ENCODE measurements around the gene SEZ6L2.

SEZ6L2 gene

DNA sequence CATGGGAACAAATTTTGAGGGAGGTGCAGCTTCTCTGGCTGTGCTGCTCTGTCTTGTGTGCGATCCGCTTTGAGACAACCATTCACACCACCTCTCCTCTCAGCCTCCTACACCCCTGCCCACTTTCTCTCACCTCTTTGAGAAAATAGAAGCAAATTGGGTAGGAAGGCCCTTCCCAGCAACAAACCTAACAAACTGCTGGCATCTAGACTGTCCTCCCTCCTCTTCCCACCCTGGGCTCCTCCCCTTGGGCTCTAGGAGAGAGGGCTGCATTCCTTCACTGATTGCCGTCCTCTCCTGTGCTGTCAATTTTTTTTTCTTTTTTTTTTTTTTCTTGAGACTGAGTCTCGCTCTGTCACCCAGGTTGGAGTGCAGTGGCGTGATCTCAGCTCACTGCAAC lies 49.8 kb downstream of the SEZ6L2 start:
- H3K4me1 ChIP-seq (ENCODE audit: control insufficient read depth, insufficient read depth, low read length): no peaks in the 10 kb centered on the region
- peaks cover 0 to 9% of the 10 kb centered on the region in 2 experiments; a peak in 1 of 3 replicates for H3K36me3 ChIP-seq (ENCODE audit: control insufficient read depth in 2 of 2, insufficient read depth in 1 of 2, low read length in 2 of 2)
- peak; percentile 78 for TF ChIP-seq ZNF341 (tag by site-specific recombination; IDR thresholded peaks at IDR 0.05; ENCODE audit: low read depth)
- no peak for TF ChIP-seq ZNF707 (tag by site-specific recombination; IDR thresholded peaks at IDR 0.05)
- no peak for TF ChIP-seq GLIS1 (tag by site-specific recombination; IDR thresholded peaks at IDR 0.05)
- TF ChIP-seq ZFHX2 (tag by site-specific recombination; conservative IDR thresholded peaks at IDR 0.05): peak; percentile 61
- TF ChIP-seq EGR2 (tag by site-specific recombination; IDR thresholded peaks at IDR 0.05; ENCODE audit: low read depth): peak; percentile 69
- TF ChIP-seq, protein P1, sequence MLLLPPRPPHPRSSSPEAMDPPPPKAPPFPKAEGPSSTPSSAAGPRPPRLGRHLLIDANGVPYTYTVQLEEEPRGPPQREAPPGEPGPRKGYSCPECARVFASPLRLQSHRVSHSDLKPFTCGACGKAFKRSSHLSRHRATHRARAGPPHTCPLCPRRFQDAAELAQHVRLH (tag by site-specific recombination; IDR thresholded peaks at IDR 0.05): no peak
- no peak for TF ChIP-seq ZNF248 (tag by site-specific recombination; IDR thresholded peaks at IDR 0.05)
- TF ChIP-seq, protein P2, sequence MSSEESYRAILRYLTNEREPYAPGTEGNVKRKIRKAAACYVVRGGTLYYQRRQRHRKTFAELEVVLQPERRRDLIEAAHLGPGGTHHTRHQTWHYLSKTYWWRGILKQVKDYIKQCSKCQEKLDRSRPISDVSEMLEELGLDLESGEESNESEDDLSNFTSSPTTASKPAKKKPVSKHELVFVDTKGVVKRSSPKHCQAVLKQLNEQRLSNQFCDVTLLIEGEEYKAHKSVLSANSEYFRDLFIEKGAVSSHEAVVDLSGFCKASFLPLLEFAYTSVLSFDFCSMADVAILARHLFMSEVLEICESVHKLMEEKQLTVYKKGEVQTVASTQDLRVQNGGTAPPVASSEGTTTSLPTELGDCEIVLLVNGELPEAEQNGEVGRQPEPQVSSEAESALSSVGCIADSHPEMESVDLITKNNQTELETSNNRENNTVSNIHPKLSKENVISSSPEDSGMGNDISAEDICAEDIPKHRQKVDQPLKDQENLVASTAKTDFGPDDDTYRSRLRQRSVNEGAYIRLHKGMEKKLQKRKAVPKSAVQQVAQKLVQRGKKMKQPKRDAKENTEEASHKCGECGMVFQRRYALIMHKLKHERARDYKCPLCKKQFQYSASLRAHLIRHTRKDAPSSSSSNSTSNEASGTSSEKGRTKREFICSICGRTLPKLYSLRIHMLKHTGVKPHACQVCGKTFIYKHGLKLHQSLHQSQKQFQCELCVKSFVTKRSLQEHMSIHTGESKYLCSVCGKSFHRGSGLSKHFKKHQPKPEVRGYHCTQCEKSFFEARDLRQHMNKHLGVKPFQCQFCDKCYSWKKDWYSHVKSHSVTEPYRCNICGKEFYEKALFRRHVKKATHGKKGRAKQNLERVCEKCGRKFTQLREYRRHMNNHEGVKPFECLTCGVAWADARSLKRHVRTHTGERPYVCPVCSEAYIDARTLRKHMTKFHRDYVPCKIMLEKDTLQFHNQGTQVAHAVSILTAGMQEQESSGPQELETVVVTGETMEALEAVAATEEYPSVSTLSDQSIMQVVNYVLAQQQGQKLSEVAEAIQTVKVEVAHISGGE (tag by site-specific recombination; conservative IDR thresholded peaks at IDR 0.05; ENCODE audit: low read depth): no peak
- TF ChIP-seq ZNF600 (tag by site-specific recombination; IDR thresholded peaks at IDR 0.05): peak; percentile 14; the same call in 1 of the 2 replicates
- TF ChIP-seq ZNF571 (tag by site-specific recombination; IDR thresholded peaks at IDR 0.05): no peak
- 0 out of 2 replicates have a peak, but pooled peaks have one; percentile 23 for TF ChIP-seq ZBTB17 (tag by site-specific recombination; IDR thresholded peaks at IDR 0.05)
- TF ChIP-seq, protein P3, sequence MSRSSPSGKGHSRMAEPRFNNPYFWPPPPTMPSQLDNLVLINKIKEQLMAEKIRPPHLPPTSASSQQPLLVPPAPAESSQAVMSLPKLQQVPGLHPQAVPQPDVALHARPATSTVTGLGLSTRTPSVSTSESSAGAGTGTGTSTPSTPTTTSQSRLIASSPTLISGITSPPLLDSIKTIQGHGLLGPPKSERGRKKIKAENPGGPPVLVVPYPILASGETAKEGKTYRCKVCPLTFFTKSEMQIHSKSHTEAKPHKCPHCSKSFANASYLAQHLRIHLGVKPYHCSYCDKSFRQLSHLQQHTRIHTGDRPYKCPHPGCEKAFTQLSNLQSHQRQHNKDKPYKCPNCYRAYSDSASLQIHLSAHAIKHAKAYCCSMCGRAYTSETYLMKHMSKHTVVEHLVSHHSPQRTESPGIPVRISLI (tag by site-specific recombination; IDR thresholded peaks at IDR 0.05): peak; percentile 68; the same call in 1 of the 2 replicates
- no peak for TF ChIP-seq ZNF76 (tag by site-specific recombination; IDR thresholded peaks at IDR 0.05; ENCODE audit: borderline replicate concordance, low read depth)
- TF ChIP-seq, protein P4, sequence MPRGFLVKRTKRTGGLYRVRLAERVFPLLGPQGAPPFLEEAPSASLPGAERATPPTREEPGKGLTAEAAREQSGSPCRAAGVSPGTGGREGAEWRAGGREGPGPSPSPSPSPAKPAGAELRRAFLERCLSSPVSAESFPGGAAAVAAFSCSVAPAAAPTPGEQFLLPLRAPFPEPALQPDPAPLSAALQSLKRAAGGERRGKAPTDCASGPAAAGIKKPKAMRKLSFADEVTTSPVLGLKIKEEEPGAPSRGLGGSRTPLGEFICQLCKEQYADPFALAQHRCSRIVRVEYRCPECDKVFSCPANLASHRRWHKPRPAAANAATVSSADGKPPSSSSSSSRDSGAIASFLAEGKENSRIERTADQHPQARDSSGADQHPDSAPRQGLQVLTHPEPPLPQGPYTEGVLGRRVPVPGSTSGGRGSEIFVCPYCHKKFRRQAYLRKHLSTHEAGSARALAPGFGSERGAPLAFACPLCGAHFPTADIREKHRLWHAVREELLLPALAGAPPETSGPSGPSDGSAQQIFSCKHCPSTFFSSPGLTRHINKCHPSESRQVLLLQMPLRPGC (tag by site-specific recombination; IDR thresholded peaks at IDR 0.05): peak; percentile 70
- CTCF ChIA-PET: interaction anchor here (0.6 to 5.0 kb wide), 25 partner anchors 10 to 1189 kb away, joined by 3 to 74 read pairs (median 9); partner anchors contain the start of genes ASPHD1, C16orf92, HSD3B7 and MAZ
- H3K9me3 ChIP-seq (ENCODE audit: control insufficient read depth, insufficient read depth, low read depth, low read length): no peaks in the 10 kb centered on the region
- POLR2A ChIA-PET: interaction anchor here (1.0 to 3.2 kb wide), 3 partner anchors 29 to 65 kb away, joined by 5 to 13 read pairs (median 8); partner anchors contain the start of gene MVP
- H3K4me3 ChIP-seq (ENCODE audit: low read depth, low read length): no peak overlapping the region
- no peak overlapping the region for H3K27ac ChIP-seq (ENCODE audit: extremely low read depth, low read depth, low read length)

DNA sequence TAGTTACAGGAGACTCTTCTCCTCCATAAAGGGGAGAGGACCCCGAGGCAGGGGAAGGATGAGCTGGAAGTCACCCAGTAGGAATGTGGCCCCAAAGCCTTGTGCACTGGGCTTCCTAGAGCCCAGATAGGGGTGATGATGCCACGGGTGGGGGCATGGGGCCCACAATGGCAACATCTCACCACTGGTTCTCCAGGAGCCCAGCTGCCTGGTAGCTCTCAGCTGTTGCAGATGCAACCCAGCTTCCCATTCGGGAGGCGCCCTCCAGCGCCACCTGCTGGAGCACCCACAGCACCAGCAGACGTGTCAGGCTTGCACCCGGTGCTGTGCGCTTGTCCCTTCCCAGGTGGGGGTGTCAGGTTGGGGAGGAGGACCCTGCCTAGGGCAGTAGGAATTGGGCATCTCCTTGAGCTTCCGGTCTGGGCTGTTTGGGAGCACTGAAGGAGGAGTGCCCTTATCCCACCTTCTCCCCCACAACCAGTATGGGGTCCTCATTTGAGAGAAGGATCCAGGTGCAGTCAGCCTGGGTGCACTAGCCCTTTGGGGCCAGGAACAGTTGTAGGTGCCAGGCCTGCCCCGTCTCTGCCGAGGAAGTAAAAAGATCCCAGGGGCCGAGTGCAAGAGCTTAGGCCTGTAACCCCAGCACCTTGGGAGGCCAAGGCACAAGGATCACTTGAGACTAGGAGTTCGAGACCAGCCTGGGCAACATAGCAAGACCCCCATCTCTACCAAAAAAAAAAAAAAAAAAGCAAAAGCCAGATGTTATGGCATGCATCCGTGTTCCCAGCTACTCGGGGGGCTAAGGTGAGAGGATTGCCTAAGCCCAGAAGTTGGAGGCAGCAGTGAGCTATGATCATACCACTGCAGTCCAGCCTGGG lies 50.7 kb downstream of the SEZ6L2 start:
- ChIA-PET POLR2A (interaction anchor here (0.6 to 3.2 kb wide), 13 partner anchors 20 to 1105 kb away, joined by 3 to 13 read pairs (median 5); partner anchors contain the start of genes MAZ, MVP, PAGR1 and PRRT2), CTCF (interaction anchor here (0.6 to 5.0 kb wide), 68 partner anchors 11 to 1355 kb away, joined by 3 to 74 read pairs (median 4); partner anchors contain the start of genes ASPHD1, C16orf92, CDIPT and HIRIP3)
- Histone ChIP-seq H3K27ac (ENCODE audit: extremely low read depth, low read depth, low read length) (no peak overlapping the region), H3K9me3 (ENCODE audit: control insufficient read depth, insufficient read depth, low read depth, low read length) (no peaks in the 10 kb centered on the region), H3K4me3 (ENCODE audit: low read depth, low read length) (no peak overlapping the region), H3K36me3 (ENCODE audit: control insufficient read depth in 2 of 2, insufficient read depth in 1 of 2, low read length in 2 of 2) (peaks cover 0 to 9% of the 10 kb centered on the region in 2 experiments; a peak in 1 of 3 replicates), H3K4me1 (ENCODE audit: control insufficient read depth, insufficient read depth, low read length) (no peaks in the 10 kb centered on the region)
- TF ChIP-seq IKZF3 (tag by site-specific recombination; IDR thresholded peaks at IDR 0.05) (peak; percentile 62), OSR2 (tag by site-specific recombination; IDR thresholded peaks at IDR 0.05) (peak; percentile 70), ZNF658 (tag by site-specific recombination; IDR thresholded peaks at IDR 0.05) (no peak), ZNF23 (tag by site-specific recombination; IDR thresholded peaks at IDR 0.05; ENCODE audit: borderline replicate concordance) (no peak), ZNF10 (tag by site-specific recombination; IDR thresholded peaks at IDR 0.05) (0 out of 2 replicates have a peak, but pooled peaks have one; percentile 33), MYNN (tag by site-specific recombination; IDR thresholded peaks at IDR 0.05; ENCODE audit: borderline replicate concordance) (no peak), ZNF394 (tag by site-specific recombination; IDR thresholded peaks at IDR 0.05; ENCODE audit: borderline replicate concordance) (peak; percentile 57; the same call in 1 of the 2 replicates)
- TF ChIP-seq, protein P5, sequence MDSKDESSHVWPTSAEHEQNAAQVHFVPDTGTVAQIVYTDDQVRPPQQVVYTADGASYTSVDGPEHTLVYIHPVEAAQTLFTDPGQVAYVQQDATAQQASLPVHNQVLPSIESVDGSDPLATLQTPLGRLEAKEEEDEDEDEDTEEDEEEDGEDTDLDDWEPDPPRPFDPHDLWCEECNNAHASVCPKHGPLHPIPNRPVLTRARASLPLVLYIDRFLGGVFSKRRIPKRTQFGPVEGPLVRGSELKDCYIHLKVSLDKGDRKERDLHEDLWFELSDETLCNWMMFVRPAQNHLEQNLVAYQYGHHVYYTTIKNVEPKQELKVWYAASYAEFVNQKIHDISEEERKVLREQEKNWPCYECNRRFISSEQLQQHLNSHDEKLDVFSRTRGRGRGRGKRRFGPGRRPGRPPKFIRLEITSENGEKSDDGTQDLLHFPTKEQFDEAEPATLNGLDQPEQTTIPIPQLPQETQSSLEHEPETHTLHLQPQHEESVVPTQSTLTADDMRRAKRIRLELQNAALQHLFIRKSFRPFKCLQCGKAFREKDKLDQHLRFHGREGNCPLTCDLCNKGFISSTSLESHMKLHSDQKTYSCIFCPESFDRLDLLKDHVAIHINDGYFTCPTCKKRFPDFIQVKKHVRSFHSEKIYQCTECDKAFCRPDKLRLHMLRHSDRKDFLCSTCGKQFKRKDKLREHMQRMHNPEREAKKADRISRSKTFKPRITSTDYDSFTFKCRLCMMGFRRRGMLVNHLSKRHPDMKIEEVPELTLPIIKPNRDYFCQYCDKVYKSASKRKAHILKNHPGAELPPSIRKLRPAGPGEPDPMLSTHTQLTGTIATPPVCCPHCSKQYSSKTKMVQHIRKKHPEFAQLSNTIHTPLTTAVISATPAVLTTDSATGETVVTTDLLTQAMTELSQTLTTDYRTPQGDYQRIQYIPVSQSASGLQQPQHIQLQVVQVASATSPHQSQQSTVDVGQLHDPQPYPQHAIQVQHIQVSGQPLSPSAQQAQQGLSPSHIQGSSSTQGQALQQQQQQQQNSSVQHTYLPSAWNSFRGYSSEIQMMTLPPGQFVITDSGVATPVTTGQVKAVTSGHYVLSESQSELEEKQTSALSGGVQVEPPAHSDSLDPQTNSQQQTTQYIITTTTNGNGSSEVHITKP (tag by site-specific recombination; IDR thresholded peaks at IDR 0.05): peak; percentile 17; the same call in 1 of the 2 replicates
